Left lung (tissue), 10 donors: Measurements from ENCODE around the gene RAPGEF1. TPM values are rescaled to one million over a fixed set of nuclear protein-coding genes. Genes with fewer than 3 reads are reported as not detected.

ENCODE experiments used
- ATAC-seq: fragments of 200-7000 bp; cut with Tn5 transposase; one replicate; pipeline ENCODE4 v1.9.1; 2020; ENCODE audit warnings: moderate library complexity
- DNase-seq, 4 donors: peaks; one replicate each; pipeline ENCODE4 v3.0.0-alpha.2; 2013 to 2020
- H3K27ac ChIP-seq, 2 donors: fragments of 200-600 bp; sonication (generic) in 1 of 2; one replicate each; pipeline versions ENCODE4 v1.5.0 to v1.8.0; 2020 to 2021
- H3K27me3 ChIP-seq, 2 donors: fragments of 200-600 bp; sonication (generic) in 1 of 2; one replicate each; pipeline versions ENCODE4 v1.5.0 to v1.8.0; 2020 to 2021
- H3K36me3 ChIP-seq, 2 donors: fragments of 200-600 bp; sonication (generic) in 1 of 2; one replicate each; pipeline versions ENCODE4 v1.5.0 to v1.8.0; 2020 to 2021
- H3K4me1 ChIP-seq, 2 donors: fragments of 200-600 bp; one replicate each; pipeline ENCODE4 v1.8.0; 2021
- H3K4me3 ChIP-seq, 2 donors: fragments of 200-600 bp; sonication (generic) in 1 of 2; one replicate each; pipeline versions ENCODE4 v1.5.0 to v1.8.0; 2020 to 2021; ENCODE audit warnings: mild to moderate bottlenecking in 1 of 2
- H3K9me3 ChIP-seq, 2 donors: fragments of 200-600 bp; sonication (generic) in 1 of 2; one replicate each; pipeline versions ENCODE4 v1.5.0 to v1.8.0; 2020 to 2021
- intact Hi-C, 2 donors: fragments of 100-400 bp; cut with DNase I; formaldehyde crosslinking; loops; one replicate each; pipeline versions ENCODE4 v1.11.2 to v1.14.2; 2022
- polyA plus RNA-seq, 6 donors: library from polyadenylated mRNA; unstranded; fragments of 120-200 nt; gene quantifications; one replicate each; pipeline ENCODE4 v1.2.1, GENCODE V29; 2013; ENCODE audit not compliant: insufficient read length in 6 of 6
- total RNA-seq, 2 donors: library from RNA; stranded (reverse); fragmentation: NEBNext Ultra II Directional; extraction: Animal tissue kit (Norgen Biotek cat#: 25700); gene quantifications; one replicate each; pipeline ENCODE4 v1.2.1, GENCODE V29; 2021
- TF ChIP-seq, protein P1 (sequence below), 2 donors: fragments of 200-600 bp; sonication (generic) in 1 of 2; IDR thresholded peaks; one replicate each; pipeline versions ENCODE4 v1.5.0 to v1.8.0; 2021; ENCODE audit warnings: antibody characterized with exemption in 2 of 2
- donor health status: DM: no; HTN: yes; CAD: no.
- donor health status: DM: no; HTN: no; CAD: no.

The RAPGEF1 gene
- total and polyA plus RNA-seq, 8 donors: 37.5 to 112 (median 45.6) TPM

DNA sequence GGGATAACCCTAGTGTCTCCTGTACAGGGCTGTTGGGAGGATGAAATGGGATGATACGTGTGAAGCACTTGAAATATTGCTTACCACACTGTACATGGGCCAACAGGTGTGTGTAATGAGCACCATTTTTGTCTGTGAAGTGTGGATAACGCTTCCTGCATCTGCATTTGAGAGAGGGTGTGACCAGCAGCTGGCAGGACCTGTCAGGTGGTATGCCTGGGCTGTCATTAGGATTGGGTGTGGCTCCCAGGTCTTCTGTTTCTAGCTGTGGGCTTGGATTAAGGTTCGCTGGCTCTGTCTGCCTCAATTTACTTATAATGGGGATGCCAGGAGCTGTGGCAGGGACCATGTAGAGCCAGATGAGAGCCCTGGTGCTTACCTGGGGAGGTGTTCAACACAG, 120.2 kb downstream of the RAPGEF1 start:
- no peak for DNase-seq
- TF ChIP-seq, protein P1, sequence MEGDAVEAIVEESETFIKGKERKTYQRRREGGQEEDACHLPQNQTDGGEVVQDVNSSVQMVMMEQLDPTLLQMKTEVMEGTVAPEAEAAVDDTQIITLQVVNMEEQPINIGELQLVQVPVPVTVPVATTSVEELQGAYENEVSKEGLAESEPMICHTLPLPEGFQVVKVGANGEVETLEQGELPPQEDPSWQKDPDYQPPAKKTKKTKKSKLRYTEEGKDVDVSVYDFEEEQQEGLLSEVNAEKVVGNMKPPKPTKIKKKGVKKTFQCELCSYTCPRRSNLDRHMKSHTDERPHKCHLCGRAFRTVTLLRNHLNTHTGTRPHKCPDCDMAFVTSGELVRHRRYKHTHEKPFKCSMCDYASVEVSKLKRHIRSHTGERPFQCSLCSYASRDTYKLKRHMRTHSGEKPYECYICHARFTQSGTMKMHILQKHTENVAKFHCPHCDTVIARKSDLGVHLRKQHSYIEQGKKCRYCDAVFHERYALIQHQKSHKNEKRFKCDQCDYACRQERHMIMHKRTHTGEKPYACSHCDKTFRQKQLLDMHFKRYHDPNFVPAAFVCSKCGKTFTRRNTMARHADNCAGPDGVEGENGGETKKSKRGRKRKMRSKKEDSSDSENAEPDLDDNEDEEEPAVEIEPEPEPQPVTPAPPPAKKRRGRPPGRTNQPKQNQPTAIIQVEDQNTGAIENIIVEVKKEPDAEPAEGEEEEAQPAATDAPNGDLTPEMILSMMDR (IDR thresholded peaks at IDR 0.05): no peak
- intact Hi-C loops: no loop called here
- peaks cover 0 to 99% of the 10 kb centered on the region in 2 donors for H3K36me3 ChIP-seq
- no peak for ATAC-seq
- H3K4me1 ChIP-seq: peaks cover 0 to 63% of the 10 kb centered on the region in 2 donors
- H3K27ac ChIP-seq: no peak overlapping the region
- H3K27me3 ChIP-seq: no peaks in the 10 kb centered on the region
- H3K9me3 ChIP-seq: no peaks in the 10 kb centered on the region
- no peak overlapping the region for H3K4me3 ChIP-seq

GRCh38 chr9:131618785-131619184, 121.1 kb downstream of the RAPGEF1 start:
- H3K36me3 ChIP-seq: peaks cover 0 to 96% of the 10 kb centered on the region in 2 donors
- H3K4me3 ChIP-seq: no peak overlapping the region
- TF ChIP-seq, protein P1 (IDR thresholded peaks at IDR 0.05): no peak
- H3K9me3 ChIP-seq: no peaks in the 10 kb centered on the region
- intact Hi-C loops: no loop called here
- DNase-seq: no peak
- no peaks in the 10 kb centered on the region for H3K27me3 ChIP-seq
- ATAC-seq: no peak
- peaks cover 0 to 54% of the 10 kb centered on the region in 2 donors for H3K4me1 ChIP-seq
- H3K27ac ChIP-seq: peak overlapping the region in 1 of 2 donors; percentile 28

DNA sequence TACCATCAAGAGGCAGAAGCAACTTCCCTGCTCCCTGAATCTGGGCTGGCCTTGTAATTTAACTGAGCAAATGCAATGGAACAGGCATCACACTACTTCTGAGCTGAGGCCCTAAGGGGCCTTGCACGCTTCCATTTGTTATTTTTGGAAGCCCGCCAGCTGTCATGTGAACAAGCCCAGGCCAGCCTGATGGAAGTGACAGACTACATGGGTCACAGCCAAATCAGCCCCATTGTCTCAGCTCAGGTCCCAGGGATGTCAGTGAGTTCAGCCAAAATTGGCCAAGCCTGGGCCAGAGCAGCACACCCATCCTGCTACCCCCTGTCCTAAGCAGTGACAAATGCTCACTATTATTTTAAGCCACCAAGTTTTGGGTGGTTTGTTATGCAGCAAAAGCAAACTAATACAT, 121.8 kb downstream of the RAPGEF1 start:
- Histone ChIP-seq H3K27me3 (no peaks in the 10 kb centered on the region), H3K4me3 (no peak overlapping the region), H3K36me3 (peaks cover 0 to 96% of the 10 kb centered on the region in 2 donors), H3K4me1 (peaks cover 0 to 47% of the 10 kb centered on the region in 2 donors), H3K9me3 (no peaks in the 10 kb centered on the region), H3K27ac (peak overlapping the region in 1 of 2 donors; percentile 28)
- TF ChIP-seq, protein P1 (IDR thresholded peaks at IDR 0.05): no peak
- intact Hi-C loops: no loop called here
- DNase-seq: peak in 2 of 4 donors; percentile 31 to 51
- ATAC-seq: peak; percentile 23

DNA sequence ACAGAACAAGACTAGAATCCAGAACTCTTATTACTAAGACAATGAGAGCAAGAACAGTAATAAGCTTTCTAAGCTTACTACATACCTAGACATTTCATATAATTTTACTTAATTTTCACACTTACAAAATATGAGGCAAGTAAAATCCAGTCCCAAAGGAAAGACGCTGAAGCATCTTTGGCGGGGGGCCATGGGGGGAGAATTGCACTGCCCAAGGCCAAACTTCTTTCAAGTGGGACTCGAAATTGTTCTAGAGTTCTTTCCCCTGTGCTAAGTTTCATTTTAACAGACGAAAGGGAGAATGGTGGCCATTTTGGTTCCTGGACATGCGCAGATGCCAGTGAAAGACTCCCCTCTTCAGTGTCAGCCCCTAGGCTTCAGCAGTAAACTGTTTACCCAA, 122.3 kb downstream of the RAPGEF1 start:
- Histone ChIP-seq H3K36me3 (peaks cover 0 to 96% of the 10 kb centered on the region in 2 donors), H3K4me3 (no peak overlapping the region), H3K4me1 (peaks cover 0 to 42% of the 10 kb centered on the region in 2 donors), H3K9me3 (no peaks in the 10 kb centered on the region), H3K27me3 (no peaks in the 10 kb centered on the region), H3K27ac (no peak overlapping the region)
- DNase-seq: no peak
- intact Hi-C loops: no loop called here
- no peak for ATAC-seq
- TF ChIP-seq, protein P1 (IDR thresholded peaks at IDR 0.05): no peak

DNA sequence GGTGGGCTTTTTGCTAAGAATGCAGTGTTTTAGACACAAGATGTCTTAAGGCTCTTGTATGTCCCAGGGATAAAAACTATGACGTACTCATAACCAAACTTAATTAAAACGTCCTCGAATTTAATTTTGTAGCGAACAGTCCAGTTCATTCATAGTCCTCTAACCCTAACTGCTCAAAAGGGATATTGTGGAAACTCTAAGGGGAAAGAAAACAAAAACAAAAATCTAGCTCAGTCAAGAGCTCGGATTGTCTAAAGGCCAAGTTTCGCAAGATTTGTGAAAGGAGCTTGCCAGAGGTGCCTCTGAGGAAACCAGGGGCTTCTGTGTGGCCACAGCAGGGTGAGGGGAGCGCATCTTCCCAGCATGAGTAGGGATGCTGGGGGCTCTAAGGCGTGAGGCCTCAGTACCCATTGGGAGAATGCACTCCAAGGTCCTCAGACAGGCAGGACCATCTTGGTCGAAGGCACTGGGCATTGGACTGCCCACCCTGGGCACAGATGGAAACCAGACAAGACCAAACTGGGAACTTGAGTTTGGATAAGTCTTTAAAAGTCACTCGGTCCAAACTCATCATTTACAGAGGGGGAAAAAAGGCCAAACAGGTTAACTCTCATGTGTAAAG, 122.8 kb downstream of the RAPGEF1 start:
- no peak for ATAC-seq
- intact Hi-C loops: no loop called here

More for the DNA sequence above, 122.8 kb downstream of the RAPGEF1 start:
- H3K27ac ChIP-seq: no peak overlapping the region
- no peak overlapping the region for H3K4me3 ChIP-seq
- peaks cover 0 to 37% of the 10 kb centered on the region in 2 donors for H3K4me1 ChIP-seq
- TF ChIP-seq, protein P1 (IDR thresholded peaks at IDR 0.05): no peak
- DNase-seq: peak in 1 of 4 donors; percentile 39
- no peaks in the 10 kb centered on the region for H3K27me3 ChIP-seq
- no peaks in the 10 kb centered on the region for H3K9me3 ChIP-seq
- H3K36me3 ChIP-seq: peaks cover 0 to 96% of the 10 kb centered on the region in 2 donors
